GM21717 (cell line): Measurements from ENCODE around the gene GARIN3.
A peak's percentile ranks its signal among the peaks of the same experiment; 100 is the strongest.

Source experiments
- ATAC-seq: cut with Tn5 transposase; IDR thresholded peaks from one replicate; pipeline ENCODE4 v1.9.1; 2021; ENCODE audit warnings: mild to moderate bottlenecking, moderate library complexity; ENCODE audit not compliant: unreplicated experiment

The GARIN3 gene

DNA sequence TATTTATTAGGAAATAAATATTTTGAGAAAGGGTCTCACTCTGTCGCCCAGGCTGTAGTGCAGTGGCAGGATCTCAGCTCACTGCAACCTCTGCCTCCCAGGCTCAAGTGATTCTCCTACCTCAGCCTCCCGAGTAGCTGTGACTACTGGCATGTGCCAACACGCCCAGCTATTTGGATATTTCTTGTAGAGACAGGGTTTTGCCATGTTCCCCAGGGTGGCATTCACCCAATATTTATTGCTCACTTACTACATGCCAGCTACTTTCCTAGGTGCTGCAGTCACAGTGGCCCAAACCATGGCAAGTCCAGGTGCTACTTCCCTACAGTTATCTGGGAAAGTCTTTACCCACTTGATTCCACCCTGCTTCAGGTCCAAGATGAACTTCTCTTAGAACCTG is 15.1 kb downstream of the GARIN3 start:
- ATAC-seq: no peak

DNA sequence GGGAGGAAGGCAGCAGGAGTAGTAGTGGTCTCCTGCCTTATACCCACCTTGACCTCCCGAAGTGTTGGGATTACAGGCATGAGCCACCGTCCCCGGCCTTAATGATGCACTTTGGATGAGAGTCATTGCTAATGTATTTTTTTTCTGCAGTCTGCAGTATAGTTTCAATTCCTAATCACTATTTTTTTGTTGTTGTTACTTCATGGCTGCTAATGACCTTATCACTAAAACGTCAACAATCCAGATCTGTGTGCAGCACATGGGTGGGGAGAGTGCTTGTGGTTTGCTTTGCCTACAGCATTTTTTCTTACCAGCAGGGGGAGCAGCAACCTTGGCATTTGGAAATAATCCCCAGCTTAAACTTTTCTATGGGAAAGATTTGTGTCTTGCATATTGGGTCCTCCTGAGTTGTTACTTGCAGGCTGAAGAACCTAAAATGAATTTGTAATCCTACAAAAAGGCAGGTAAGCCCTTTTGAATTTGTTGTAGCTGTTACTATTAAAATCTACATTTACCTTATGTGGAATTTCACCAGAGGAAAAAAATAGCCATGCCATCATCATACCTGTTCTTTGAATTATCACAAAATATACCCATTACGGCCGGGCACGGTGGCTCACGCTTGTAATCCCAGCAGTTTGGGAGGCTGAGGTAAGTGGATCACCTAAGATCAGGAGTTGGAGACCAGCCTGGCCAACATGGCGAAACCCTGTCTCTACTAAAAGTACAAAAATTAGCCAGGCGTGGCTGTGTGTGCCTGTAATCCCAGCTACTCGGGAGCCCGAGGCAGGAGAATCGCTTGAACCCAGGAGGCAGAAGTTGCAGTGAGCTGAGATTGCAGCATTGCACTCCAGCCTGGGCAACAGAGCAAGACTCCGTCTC is 17.1 kb downstream of the GARIN3 start:
- peak; percentile 68 for ATAC-seq

DNA sequence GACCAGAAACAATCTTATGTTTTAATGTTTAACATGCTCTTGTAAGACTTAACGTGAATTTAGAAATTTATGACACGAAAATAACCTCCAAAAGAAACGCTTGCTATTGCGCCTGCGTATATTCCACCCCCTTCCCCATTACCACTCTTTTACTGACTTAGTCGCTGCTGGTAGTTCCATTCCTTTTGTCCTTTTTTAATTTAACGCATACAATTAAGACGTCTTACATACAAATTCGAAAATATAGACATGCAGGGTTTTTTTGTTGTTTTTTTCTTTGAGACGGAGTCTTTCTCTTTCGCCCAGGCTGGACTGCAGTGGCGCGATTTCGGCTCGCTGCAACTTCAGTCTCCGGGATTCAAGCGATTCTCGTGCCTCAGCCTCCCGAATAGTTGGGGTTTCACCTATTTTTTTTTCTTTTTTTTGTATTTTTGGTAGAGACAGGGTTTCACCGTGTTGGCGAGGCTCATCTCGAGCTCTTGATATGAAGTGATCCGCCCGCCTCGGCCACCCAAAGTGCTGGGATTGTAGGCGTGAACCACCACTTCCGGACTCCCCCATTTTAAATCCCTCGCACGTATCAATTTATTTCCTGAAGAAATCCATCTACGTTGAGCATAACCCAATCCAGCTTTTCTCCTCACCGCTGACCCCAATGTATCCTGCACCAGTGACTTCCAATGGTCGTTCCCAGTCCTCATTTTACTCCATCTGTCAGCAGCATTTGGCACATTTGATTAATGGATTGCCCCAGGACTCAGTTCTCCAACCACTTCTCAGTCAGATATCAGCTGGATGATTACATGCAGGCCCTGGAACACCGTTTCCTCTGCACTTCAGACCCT is 22.7 kb downstream of the GARIN3 start:
- ATAC-seq: peak; percentile 40

DNA sequence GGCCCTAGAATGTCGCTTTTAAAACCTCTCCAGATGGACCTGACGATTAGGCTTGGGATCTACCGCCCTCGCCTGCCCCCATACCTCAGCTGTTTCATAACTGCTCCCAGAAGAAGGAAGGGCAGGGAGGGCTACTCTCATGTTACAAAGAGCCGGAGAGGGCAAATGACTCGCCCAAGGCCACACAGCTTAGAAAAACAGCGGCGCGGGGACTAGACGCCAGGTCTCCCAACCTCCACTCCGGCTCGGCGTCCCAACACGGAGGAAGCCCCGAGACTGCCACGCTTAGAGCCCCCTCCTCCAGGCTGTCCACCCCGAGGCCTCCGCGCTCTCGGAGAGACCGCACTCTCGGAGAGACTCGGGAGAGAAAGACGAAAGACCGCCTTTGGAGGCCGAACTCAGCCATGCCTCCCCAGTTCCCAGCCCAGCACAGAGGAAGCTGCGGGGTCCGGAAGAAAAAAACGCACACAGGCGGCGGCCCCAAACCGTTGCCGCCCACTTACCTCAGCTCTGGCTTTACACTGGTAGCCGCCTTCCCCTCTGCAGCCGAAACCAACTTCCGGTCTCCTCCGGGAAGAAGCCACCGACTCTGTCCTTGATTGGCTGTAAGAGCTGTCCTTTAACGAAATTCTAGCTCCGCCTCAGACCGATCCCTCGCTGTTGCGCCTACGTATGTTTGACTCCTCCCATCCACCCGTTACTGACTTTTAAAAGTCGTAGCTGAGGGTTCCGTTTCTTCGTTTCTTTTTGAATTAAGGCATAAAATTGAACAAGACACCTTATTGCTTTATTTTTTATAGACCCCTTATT is 23.5 kb downstream of the GARIN3 start, which contains the start of gene MED7:
TSS of gene MED7 (minus strand) at position 549 of the 810 bp plus-strand sequence. CDS start 3,434 bp downstream, outside the sequence.
- ATAC-seq: peak; percentile 100

DNA sequence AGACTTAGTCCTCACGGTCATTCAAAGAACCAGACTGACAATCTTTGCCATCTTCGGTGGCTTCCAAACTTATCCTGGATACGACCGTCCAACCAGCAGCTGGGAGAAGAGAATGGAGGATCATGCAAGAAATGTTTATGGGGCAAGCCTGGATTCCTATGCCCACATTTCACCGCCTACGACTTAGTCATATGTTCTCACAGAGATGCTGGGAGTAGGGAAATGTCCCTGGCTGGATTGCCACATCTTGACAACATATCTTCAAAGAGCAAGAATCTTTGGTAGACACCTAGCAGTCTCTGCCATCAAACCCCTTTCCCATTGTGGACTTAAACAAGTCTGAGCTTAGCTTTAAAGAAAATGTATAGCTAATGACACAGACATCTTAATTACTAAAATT is 28.4 kb downstream of the GARIN3 start:
- ATAC-seq: no peak

DNA sequence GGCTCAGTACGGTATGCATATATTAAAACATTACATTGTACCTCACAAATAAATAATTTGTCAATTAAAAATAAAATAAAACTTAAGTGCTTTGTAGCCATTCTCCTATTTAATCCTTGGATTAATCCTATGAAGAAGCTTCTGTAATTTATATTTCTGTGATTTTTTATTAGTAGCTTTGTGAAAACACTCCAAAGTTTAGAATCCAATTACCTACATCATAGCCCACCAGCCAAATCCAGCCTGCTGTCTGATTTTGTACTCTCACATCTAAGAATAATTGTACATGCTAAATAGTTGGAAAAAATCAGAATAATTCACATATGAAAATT is 33.8 kb downstream of the GARIN3 start:
- no peak for ATAC-seq

DNA sequence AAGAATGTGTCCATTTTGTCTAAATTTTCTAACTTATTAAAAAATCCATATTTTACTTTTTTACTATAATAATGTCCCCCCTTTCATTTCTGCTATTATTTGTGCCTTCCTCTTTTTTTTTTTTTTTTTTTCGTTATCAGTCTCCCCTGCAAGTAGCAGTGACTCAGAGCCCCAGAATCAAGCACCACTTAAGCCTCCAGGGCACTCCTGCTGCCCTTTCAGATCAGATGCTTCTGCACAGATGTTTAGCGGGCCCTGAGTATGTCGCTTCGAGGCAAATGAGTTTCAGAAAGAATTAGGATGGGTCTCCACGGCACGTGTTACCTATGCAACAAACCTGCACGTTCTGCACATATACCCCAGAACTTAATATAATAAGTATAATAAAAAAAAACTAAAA is 35.1 kb downstream of the GARIN3 start:
- no peak for ATAC-seq

DNA sequence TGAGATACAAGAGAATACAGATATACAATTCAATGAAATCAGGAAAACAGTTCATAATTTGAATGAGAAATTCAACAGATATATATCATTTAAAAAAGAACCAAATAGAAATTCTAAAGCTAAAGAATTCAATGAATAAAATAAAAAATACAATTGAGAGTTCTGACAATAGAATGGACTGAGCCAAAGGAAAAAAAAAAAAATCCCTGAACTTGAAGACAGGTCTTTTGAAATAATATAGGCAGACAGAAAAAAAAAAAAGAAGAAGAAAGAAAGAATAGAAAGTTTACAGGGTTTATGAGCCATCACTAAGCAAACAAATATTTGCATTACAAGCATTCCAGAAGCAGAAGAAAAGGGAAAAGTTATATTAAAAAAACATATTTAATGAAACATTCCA is 44.4 kb downstream of the GARIN3 start:
- ATAC-seq: no peak

DNA sequence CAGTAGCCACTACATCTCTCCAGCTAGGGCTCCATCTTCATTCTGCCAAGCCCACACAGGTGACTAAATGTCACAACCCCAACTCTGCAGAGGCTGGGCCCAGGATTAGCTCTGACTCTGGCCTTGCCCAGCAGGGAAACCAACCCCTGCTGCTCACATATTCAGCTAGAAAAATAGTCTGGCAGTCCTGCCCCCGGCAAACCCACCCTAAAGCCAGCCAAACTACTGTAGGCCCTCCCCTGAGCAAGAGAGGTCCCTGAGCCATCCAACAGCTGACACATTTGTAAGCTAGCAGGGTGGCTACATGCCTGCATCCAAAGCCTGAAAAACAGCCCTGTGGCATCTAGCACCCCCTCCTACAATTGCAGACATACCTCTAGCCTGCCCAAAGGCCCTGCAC is 46.0 kb downstream of the GARIN3 start:
- no peak for ATAC-seq

DNA sequence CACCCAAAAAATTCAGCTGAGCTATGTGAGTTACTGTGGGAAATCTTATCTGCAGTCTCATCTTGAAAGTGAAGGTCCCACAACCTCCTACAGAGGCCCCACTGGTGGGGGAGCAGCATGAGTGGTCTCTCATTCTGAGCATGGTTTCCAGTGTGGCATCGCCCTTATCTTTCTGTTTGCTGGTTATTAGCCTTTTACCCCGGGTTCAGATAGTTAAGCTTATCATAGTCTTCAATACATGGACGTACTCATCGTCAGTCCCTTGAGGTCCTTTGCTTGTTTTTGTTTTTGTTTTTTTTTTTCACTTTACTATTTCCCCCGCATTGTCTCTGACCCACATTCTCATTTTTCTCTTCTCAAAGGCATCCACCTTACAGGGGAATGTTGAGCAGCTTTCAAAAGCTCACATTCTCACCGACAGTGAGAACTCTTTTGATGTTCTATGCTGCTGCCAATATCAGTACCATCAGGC is 49.5 kb downstream of the GARIN3 start:
- ATAC-seq: peak; percentile 64

DNA sequence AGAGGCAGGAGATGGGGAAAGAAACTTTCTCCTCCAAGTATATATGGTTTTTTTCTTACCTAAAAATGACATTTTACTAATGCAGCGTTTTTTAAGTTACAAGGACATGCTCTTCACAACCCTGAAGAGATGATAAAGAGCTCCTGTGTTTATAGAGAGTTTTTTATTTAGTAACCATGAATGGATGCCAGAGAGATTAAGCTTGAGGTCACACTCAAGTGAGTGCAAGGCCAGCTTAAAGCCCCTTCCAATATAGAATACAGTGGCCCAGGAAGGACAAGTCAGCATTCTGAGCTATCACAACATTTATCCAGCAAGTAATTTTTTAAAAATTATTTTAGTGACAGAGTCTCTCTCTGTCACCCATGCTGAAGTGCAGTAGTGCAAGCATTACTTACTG is 50.6 kb downstream of the GARIN3 start:
- no peak for ATAC-seq

DNA sequence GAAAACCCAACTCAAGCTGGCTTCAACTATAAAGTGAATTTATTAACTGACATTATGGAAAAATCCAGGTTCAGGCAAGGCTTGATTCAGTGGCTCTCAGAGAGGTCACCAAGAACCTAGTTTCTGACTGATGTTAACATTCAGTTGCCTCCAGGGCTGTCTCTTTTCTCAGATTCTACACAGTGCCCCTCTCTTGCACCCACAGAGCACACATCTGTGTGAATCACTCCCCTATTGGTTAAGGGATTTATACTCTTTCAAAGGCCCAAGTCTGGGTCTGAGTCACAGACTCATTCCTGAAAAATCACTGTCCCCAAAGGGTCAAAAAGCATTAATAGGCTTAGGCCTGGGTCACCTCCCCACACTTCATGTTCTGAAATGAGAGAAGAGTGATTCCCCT is 51.1 kb downstream of the GARIN3 start:
- ATAC-seq: no peak

DNA sequence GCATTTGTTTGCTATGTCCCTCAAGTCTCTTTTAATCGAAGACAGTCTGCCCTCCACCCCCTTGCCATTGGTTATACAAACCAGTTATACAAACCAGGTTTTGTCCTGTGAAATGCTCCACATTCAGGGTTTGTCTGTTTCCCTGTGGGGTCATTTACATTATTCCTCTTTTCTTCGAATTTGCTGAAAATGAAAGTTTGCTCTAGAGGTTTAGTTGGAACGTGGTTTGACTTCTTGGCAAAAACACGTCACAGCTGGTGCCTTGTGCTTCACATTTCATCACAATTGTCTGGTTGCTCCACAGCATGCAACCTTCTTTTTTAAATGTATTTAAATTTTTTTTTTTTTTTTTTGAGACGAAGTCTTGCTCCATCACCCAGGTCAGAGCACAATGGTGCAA is 53.1 kb downstream of the GARIN3 start:
- no peak for ATAC-seq
